Heart left ventricle (tissue), 16 donors: Measurements from ENCODE around the gene SNX8. TPM values are rescaled to one million over a fixed set of nuclear protein-coding genes. Genes with fewer than 3 reads are reported as not detected.

Experiments used
- ATAC-seq, 4 donors: fragments of 200-7000 bp; cut with Tn5 transposase; one replicate each; pipeline ENCODE4 v1.9.1; 2020 to 2022; ENCODE audit warnings: moderate library complexity in 4 of 4, mild to moderate bottlenecking in 3 of 4, moderate number of reproducible peaks in 1 of 4
- DNase-seq, 5 donors: peaks; one replicate each; pipeline ENCODE4 v3.0.0-alpha.2; 2020
- H3K27ac ChIP-seq, 12 donors: fragments of 200-600 bp; sonication (generic) in 4 of 12; one replicate each; pipeline versions ENCODE4 v1.5.0 to v1.8.0; 2016 to 2022; ENCODE audit warnings: mild to moderate bottlenecking in 2 of 12
- H3K27me3 ChIP-seq, 9 donors: fragments of 200-600 bp; sonication (generic) in 2 of 9; one replicate each; pipeline versions ENCODE4 v1.5.1 to v1.8.0; 2016 to 2022; ENCODE audit warnings: mild to moderate bottlenecking in 3 of 9
- H3K36me3 ChIP-seq, 9 donors: fragments of 200-600 bp; sonication (generic) in 2 of 9; one replicate each; pipeline versions ENCODE4 v1.5.0 to v1.8.0; 2018 to 2022; ENCODE audit warnings: mild to moderate bottlenecking in 2 of 9
- H3K4me1 ChIP-seq, 12 donors: fragments of 200-600 bp; sonication (generic) in 4 of 12; one replicate each; pipeline versions ENCODE4 v1.5.0 to v1.8.0; 2016 to 2022; ENCODE audit warnings: mild to moderate bottlenecking in 3 of 12
- H3K4me3 ChIP-seq, 12 donors: fragments of 200-600 bp; sonication (generic) in 4 of 12; one replicate each; pipeline versions ENCODE4 v1.5.0 to v1.8.0; 2017 to 2022; ENCODE audit warnings: mild to moderate bottlenecking in 9 of 12, moderate library complexity in 4 of 12
- H3K9me3 ChIP-seq, 12 donors: fragments of 200-600 bp; sonication (generic) in 4 of 12; one replicate each; pipeline versions ENCODE4 v1.5.0 to v1.8.0; 2016 to 2022; ENCODE audit warnings: mild to moderate bottlenecking in 1 of 12
- POLR2A ChIP-seq, 2 donors: fragments of 450-650 bp; IDR thresholded peaks; one replicate each; pipeline ENCODE4 v1.6.1; 2017; ENCODE audit warnings: antibody characterized with exemption in 2 of 2, mild to moderate bottlenecking in 2 of 2, moderate library complexity in 2 of 2
- WGBS, 4 donors: extraction: QIAGEN DNeasy Blood & Tissue Kit in 2 of 4; methylation state at CpG; one replicate each; pipeline versions ENCODE4 v1.1.5 to v1.1.7; 2013 to 2018; 5-methylcytosine and 5-hydroxymethylcytosine counted together
- intact Hi-C, 10 donors: fragments of 100-400 bp; cut with DNase I; formaldehyde crosslinking; loops; one replicate each; pipeline versions ENCODE4 v1.11.1 to v1.14.2; 2022
- polyA plus RNA-seq, 2 donors: library from polyadenylated mRNA; stranded (reverse); fragments of 200-250 nt; gene quantifications; one replicate each; pipeline ENCODE4 v1.2.3, GENCODE V29; 2013
- total RNA-seq, 9 donors: library from RNA; depleted of rRNA in 2 of 9; stranded (reverse); fragments of >200 nt in 2 of 9; fragmentation: NEBNext Ultra II Directional in 3 of 9; extraction: Animal tissue kit (Norgen Biotek cat#: 25700) in 3 of 9; gene quantifications; one replicate each; pipeline versions ENCODE4 v1.1.0 to v1.2.4, GENCODE V29; 2016 to 2023
- TF ChIP-seq, protein P1 (sequence below), 12 donors: fragments of 200-600 bp; sonication (generic) in 4 of 12; IDR thresholded peaks; one replicate each; pipeline versions ENCODE4 v1.5.0 to v1.8.0; 2018 to 2022; ENCODE audit warnings: antibody characterized with exemption in 12 of 12, mild to moderate bottlenecking in 5 of 12
- donor health status: ischemic (EF 13 %, LVEDD 7.1; RV severe dilation, severe dysfunction).
- donor health status: healthy with polysubstance abuse.
- donor health status: DM: no; HTN: yes; CAD: no.
- donor health status: DM: no; HTN: no; CAD: no.
- donor health status: ischemic (EF 25% LVEDD 6.9; RV normal size, moderate dysfunction).
- donor health status: ischemic (EF 25% LVEDD 5.7; RV mildly dilated, moderate dysfunction).
- donor health status: healthy.
- donor health status: DM: yes; HTN: yes; CAD: no.
- donor health status: ischemic (EF 35%, LVEDD 5.7; RV mildly dilated, moderate dysfunction).
- donor health status: nonischemic (EF 11% LVEDD 7.7; RV severe dilation, severe dysfunction).
- donor health status: DM: yes; HTN: yes; CAD: no.
- donor health status: PGD.
- donor health status: ischemic (EF 29% LVEDD 5.4; RV normal size, mild dysfunction).
- donor health status: nonischemic (EF 23%, LVEDD 6.1; RV moderate dilation, normal function).

Gene SNX8
- total and polyA plus RNA-seq, 11 donors = 5.4 to 44.6 (median 19.4) TPM

DNA sequence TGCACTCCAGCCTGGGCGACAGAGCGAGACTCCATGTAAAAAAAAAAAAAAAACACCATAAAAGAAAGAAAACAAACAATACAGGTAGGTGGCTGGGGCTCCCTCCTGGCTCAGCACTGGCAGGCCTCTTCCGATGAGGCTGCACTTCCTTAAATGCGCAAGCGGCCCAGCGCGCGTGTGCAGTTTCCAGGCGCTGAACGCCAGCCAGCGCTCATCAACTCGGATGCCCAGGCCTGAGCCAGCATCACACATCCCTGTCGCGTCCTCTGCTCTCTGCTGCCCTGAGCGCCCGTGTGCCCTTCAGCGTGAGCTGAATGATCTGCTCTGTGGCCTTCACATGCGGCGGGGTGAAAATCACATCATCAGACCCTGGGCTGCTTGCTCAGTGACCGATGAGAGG is 40.4 kb downstream of the SNX8 start:
- 91 to 98% (median 97%) methylated on average over 13 to 20 of the region's 20 CpGs for WGBS, 4 donors
- ATAC-seq (no peak), DNase-seq (peak in 1 of 5 donors; percentile 30)
- Histone ChIP-seq H3K36me3 (peaks cover 0 to 58% (median 22%) of the 10 kb centered on the region in 9 donors), H3K9me3 (no peaks in the 10 kb centered on the region), H3K4me3 (no peak overlapping the region), H3K27me3 (no peaks in the 10 kb centered on the region), H3K4me1 (peaks cover 0 to 10% (median 0%) of the 10 kb centered on the region in 12 donors), H3K27ac (no peak overlapping the region)
- intact Hi-C loops = no loop called here
- TF ChIP-seq, protein P1, sequence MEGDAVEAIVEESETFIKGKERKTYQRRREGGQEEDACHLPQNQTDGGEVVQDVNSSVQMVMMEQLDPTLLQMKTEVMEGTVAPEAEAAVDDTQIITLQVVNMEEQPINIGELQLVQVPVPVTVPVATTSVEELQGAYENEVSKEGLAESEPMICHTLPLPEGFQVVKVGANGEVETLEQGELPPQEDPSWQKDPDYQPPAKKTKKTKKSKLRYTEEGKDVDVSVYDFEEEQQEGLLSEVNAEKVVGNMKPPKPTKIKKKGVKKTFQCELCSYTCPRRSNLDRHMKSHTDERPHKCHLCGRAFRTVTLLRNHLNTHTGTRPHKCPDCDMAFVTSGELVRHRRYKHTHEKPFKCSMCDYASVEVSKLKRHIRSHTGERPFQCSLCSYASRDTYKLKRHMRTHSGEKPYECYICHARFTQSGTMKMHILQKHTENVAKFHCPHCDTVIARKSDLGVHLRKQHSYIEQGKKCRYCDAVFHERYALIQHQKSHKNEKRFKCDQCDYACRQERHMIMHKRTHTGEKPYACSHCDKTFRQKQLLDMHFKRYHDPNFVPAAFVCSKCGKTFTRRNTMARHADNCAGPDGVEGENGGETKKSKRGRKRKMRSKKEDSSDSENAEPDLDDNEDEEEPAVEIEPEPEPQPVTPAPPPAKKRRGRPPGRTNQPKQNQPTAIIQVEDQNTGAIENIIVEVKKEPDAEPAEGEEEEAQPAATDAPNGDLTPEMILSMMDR (IDR thresholded peaks at IDR 0.05) = no peak
- no peak for TF ChIP-seq POLR2A (IDR thresholded peaks at IDR 0.05)

DNA sequence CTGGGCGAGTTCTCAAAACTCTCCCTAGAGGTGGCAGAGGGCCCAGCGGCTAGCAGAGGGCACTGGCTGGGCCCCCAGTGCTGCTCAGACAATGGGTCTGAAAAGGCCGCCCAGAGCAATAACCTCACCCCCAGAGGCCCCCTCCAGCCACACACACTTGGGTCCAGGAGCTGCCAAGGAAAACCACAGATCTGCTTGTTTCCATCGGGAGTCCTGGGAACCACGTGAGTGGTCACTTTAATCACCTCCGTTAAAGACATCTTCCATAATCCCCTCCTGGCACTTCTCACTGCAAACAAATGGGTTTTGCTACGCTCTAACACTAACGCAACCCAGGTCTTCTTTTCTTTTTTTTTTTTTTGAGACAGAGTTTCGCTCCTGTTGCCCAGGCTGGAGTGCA is 42.2 kb downstream of the SNX8 start:
- Histone ChIP-seq H3K9me3 (no peaks in the 10 kb centered on the region), H3K36me3 (peaks cover 0 to 56% (median 22%) of the 10 kb centered on the region in 9 donors), H3K4me1 (peaks cover 0 to 10% (median 0%) of the 10 kb centered on the region in 12 donors), H3K27me3 (no peaks in the 10 kb centered on the region), H3K27ac (no peak overlapping the region), H3K4me3 (no peak overlapping the region)
- intact Hi-C loops = no loop called here
- DNase-seq (no peak), ATAC-seq (peak in 1 of 4 donors; percentile 27)
- TF ChIP-seq, protein P1 (IDR thresholded peaks at IDR 0.05) = no peak
- TF ChIP-seq POLR2A (IDR thresholded peaks at IDR 0.05) = no peak
- WGBS, 4 donors = 81 to 87% (median 85%) methylated on average over 9 of the region's 9 CpGs

DNA sequence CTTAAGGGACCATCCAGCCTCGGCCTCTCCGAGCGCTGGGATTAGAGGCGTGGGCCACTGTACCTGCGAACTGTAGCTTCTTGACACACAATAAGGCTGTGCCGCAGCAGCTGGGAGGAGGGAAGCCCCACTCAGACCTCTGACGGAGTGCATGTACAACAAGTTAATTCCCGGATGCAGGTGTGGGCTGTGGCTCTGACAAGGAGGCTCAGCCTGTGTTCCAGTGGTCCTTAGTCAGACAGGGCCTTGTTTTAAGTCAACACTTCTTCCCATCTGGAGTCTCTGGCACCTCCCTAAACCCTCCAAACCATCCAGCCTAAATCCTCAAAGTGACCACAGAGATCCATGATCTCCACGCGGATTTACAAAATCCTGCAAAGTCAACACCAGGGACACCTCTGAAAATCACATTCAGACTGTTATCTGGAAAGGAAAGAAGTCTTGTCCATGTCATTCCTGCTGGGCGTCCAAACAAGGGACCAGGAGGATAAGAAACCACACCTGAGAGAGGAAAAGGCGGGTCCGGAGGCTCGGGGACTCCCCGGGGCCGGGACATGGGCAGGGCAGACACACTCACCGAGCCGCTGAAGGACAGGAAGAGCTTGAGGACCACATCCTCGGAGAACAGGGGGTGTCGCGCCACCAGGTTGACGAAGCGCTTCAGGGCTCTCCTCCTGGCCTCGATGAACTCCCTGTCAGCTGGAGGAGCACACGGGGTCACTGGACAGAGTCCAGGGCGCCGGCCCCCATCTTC is 42.8 kb downstream of the SNX8 start:
- no peak for DNase-seq
- peaks cover 0 to 56% (median 22%) of the 10 kb centered on the region in 9 donors for H3K36me3 ChIP-seq
- peaks cover 0 to 10% (median 0%) of the 10 kb centered on the region in 12 donors for H3K4me1 ChIP-seq
- no peak overlapping the region for H3K27ac ChIP-seq
- no peak overlapping the region for H3K4me3 ChIP-seq
- WGBS, 4 donors = 67 to 85% (median 78%) methylated on average over 25 to 27 of the region's 27 CpGs
- no peaks in the 10 kb centered on the region for H3K27me3 ChIP-seq
- intact Hi-C loops = no loop called here
- peak in 1 of 4 donors; percentile 55 for ATAC-seq
- TF ChIP-seq POLR2A (IDR thresholded peaks at IDR 0.05) = no peak
- TF ChIP-seq, protein P1 (IDR thresholded peaks at IDR 0.05) = no peak
- H3K9me3 ChIP-seq = no peaks in the 10 kb centered on the region

DNA sequence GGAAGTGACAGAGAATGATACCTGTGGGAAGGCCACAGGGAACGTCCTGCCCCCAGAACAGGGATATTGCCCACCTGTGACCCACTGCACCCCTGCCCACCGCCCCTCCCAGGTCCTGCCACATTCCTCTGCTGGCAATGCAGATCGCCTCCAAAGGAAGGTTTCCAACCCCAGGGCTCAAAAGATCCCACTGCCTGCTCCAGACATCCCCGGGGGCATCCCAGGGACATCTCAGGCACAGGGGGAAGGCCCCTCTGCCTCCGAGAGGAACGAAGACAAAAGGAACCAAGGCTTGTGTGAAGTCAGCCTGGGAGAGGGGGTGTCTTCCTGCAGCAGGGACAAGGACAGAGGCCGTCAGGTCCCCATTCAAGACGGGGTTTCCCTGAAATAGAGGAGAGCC is 43.7 kb downstream of the SNX8 start:
- DNase-seq (no peak), ATAC-seq (no peak)
- no peaks in the 10 kb centered on the region for H3K27me3 ChIP-seq
- TF ChIP-seq, protein P1 (IDR thresholded peaks at IDR 0.05) = no peak
- no peak for TF ChIP-seq POLR2A (IDR thresholded peaks at IDR 0.05)
- intact Hi-C loops = no loop called here
- H3K9me3 ChIP-seq = no peaks in the 10 kb centered on the region
- H3K4me1 ChIP-seq = peaks cover 0 to 10% (median 0%) of the 10 kb centered on the region in 12 donors
- H3K36me3 ChIP-seq = peaks cover 0 to 57% (median 20%) of the 10 kb centered on the region in 9 donors
- 83 to 92% (median 86%) methylated on average over 8 of the region's 8 CpGs for WGBS, 4 donors
- no peak overlapping the region for H3K27ac ChIP-seq
- no peak overlapping the region for H3K4me3 ChIP-seq
